Neural cell (in vitro differentiated cells): ENCODE data around the gene MOB3B.
"Not testable (repeated sequence)": the region's sequence is repeated elsewhere in the genome, so short reads cannot be mapped to it uniquely, and the experiment has no call there.

ENCODE experiments used
- CTCF ChIP-seq: fragments of 450-650 bp; IDR thresholded peaks from 2 replicates; pipeline ENCODE4 v1.5.1; 2014; ENCODE audit warnings: antibody characterized with exemption, mild to moderate bottlenecking, moderate library complexity; ENCODE audit not compliant: poor library complexity, severe bottlenecking
- EP300 ChIP-seq: fragments of 450-650 bp; conservative IDR thresholded peaks from 2 replicates; pipeline ENCODE4 v1.6.1; 2014; ENCODE audit warnings: antibody characterized with exemption, mild to moderate bottlenecking, moderate library complexity; ENCODE audit not compliant: poor library complexity, severe bottlenecking
- EZH2 ChIP-seq: fragments of 200-600, 300-800 bp; shearing (Covaris generic), sonication (generic); IDR thresholded peaks from 2 replicates; pipeline ENCODE4 v1.6.1; 2014; ENCODE audit warnings: antibody characterized with exemption, low read length, borderline replicate concordance, mild to moderate bottlenecking; ENCODE audit not compliant: insufficient read depth, poor library complexity, severe bottlenecking
- RAD21 ChIP-seq: fragments of 450-650 bp; conservative IDR thresholded peaks from 2 replicates; pipeline ENCODE4 v1.6.1; 2014; ENCODE audit warnings: antibody characterized with exemption, mild to moderate bottlenecking, moderate library complexity
- REST ChIP-seq: IDR thresholded peaks from 2 replicates; pipeline ENCODE4 v1.6.1; 2012; ENCODE audit warnings: borderline replicate concordance
- SMC3 ChIP-seq: fragments of 450-650 bp; conservative IDR thresholded peaks from 2 replicates; pipeline ENCODE4 v1.6.1; 2014; ENCODE audit warnings: antibody characterized with exemption, mild to moderate bottlenecking, moderate library complexity; ENCODE audit not compliant: poor library complexity

GRCh38 chr9:27466516-27466915 lies 63.1 kb downstream of the MOB3B start:
- TF ChIP-seq CTCF, EP300, EZH2, REST, RAD21, SMC3: not testable (repeated sequence)
